HG02852 (cell line): ENCODE measurements around the gene SLC26A8.
"Not testable (repeated sequence)": the region's sequence is repeated elsewhere in the genome, so short reads cannot be mapped to it uniquely, and the experiment has no call there.

Experiments used
- ATAC-seq: cut with Tn5 transposase; IDR thresholded peaks from one replicate; pipeline ENCODE4 v1.9.1; 2021; ENCODE audit warnings: mild to moderate bottlenecking, moderate library complexity; ENCODE audit not compliant: unreplicated experiment

The SLC26A8 gene

DNA sequence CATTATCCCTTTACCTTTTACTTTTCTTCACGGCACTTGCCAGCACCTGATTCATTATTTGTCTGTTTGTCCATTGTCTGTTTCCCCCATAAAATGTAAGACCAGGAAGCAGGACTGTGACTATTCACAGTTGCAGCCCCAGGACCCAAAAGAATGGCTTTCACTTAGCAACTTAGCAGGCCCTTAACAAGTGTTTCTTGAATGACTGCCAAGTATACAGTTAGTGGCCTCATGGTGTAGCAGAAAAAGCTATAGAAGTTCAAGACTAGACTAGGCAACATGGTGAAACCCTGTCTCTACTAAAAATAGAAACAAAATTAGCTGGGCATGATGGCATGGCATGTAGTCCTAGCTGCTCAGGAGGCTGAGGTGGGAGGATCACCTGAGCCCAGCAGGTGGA, 4.3 kb downstream of the SLC26A8 start:
- no peak for ATAC-seq

DNA sequence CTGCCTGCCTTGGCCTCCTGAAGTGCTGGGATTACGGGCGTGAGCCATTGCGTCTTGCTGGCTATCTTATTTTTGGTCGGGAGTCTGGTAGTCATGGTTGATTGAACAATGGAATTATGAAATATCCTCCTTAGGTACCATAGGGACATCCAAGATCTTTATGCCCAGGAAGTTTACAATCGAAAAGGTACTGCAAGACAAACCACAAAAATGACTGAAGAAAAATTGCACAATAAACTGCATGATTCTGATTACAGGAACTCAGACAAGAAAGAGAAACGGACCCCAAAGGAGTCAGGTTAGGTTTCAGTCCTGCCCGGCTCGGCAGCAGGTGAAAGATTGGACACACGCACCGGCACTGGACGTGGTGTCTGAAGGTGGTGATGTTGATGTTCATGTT, 5.3 kb downstream of the SLC26A8 start:
- no peak for ATAC-seq

DNA sequence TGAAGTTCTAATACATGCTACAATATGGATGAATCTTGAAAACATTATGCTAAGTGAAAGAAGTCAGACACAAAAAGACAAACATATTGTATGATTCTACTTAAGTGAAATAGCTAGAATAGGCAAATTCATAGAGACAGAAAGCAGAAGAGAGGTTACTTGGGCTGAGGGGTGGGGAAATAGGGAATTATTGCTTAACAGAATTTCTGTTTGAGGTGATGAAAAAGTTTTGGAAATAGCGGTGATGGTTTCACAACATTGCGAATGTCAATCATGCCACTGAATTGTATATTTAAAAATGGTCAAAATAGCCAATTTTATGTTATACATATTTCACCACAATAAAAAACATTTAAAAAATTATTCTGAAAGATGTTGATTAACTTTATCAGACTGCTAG, 6.1 kb downstream of the SLC26A8 start:
- no peak for ATAC-seq

DNA sequence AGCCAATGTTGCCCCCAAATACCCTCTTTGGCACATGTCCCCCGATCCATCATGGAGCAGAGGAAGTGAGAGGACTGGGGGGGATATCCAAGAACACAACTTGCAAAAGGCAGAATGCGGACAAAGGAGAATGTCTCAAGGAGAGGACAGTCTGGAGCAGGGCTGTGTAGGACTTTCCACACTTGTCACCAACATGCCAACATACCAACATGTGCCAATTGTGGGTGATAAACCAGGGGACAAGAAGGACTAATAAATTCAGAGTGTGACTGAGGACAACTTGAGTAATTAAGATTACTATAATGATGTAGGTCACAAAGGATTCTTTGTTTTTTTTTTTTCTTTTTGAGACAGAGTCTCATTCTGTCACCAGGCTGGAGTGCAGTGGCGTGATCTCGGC, 8.8 kb downstream of the SLC26A8 start:
- no peak for ATAC-seq

DNA sequence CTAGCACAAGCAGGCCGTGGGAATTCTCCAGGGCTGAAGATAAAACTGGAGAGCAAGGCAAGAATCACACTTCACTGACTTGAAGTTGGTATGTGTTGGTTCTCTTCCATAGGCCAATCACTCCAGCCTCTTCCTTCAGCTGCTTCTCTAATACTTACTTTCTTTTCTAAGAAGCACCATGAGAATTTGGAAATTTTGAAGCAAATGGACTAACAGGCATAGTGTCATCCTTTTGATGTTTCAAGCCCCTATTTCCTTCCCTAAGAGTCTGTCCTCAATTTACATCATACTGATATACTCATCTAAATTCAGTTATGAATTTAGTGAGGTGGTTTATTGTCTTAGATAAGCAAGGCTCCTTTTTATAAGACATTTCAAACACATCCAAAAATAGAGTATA, 24.0 kb downstream of the SLC26A8 start:
- ATAC-seq: no peak

DNA sequence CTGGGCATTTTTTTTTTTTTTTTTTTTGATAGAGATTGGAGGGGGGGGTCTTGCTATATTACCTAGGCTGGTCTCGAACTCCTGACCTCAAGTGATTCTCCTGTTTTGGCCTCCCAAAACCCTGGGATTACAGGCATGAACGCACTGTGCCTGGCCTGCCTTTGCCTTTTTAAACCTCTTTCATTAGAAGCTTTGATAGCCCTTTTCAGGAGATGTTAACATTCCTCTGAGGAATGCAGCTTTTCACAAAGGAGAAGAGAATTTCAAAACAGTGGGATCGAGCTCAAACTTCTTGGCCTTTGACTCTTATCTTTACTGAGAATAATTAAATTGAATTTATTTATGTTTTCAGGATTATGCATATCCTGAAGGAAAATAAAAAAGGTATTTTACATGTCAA, 31.3 kb downstream of the SLC26A8 start:
- ATAC-seq: no peak

DNA sequence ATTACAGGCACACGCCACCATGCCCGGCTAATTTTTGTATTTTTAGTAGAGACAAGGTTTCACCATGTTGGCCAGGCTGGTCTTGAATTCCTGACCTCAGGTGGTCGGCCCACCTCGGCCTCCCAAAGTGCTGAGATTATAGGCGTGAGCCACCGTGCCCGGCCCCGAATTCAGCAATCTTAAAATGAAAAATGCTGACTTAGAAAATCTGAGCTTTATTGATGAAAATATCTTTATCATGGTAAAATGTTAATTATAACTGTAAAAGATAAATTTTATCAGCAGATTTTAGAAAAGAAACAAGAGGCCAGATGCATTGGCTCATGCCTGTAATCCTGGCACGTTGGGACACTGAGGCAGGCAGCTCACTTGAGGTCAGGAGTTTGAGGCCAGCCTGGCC, 36.4 kb downstream of the SLC26A8 start:
- not testable (repeated sequence) for ATAC-seq

DNA sequence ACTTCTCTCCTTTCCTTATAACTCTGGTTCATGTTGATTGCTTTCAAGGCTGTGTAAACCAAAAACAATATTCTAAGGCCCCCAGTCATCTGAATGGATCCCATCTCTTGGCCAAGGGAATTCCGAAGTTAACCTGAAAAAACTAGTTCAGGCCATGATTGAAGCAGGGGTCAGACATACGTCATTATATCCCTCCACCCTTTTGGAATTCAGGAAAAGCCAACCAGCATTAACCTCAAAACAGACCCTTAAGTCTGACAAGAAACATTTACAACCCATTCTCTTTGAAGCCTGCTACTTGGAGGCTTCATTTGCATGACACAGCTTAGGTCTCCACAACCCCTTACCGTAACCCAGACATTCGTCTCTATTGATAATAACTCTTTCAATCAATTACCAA, 39.7 kb downstream of the SLC26A8 start:
- ATAC-seq: no peak

DNA sequence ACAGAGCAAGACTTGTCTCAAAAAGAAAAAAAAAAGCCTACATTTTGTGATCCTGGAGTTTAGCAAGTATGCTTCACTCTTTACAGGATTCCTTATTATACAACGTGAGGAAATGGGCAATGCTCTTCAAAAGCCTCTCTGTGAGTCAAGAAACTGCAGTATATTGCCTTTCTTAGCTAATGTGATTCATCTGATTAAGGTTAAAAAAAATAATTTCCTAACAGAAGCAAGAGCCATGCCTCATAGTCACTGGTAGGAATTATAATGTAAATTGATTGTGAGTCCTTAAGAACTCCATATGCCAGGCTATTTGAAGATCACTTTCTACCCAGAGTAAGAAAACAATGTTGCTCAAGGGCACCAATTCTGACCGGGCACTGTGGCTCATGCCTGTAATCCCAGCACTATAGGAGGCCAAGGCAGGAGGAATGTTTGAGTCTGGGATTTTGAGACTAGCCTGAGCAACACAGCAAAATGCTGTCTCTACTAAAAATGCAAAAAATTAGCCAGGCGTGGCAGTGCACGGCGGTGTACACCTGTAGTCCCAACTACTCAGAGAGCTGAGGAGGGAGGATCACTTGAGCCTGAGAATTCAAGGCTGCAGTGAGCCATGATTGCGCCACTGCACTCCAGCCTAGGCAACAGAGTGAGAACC, 43.3 kb downstream of the SLC26A8 start:
- no peak for ATAC-seq

DNA sequence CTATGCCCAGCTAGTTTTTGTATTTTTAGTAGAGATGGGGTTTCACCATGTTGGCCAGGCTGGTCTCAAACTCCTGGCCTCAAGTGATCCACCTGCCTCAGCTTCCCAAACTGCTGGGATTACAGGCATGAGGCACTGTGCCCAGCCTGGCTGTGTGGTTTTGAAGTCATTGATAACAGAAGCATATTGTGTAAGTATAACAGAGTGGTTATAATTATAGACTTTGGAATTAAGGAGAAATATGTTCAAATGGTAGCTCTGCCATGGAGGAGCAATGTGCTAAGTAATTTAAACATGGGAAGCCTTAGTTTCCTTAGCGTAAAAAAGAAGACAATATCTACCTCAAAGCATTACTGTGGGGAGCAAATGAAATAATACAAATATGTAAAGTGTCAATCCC, 44.3 kb downstream of the SLC26A8 start:
- not testable (repeated sequence) for ATAC-seq

DNA sequence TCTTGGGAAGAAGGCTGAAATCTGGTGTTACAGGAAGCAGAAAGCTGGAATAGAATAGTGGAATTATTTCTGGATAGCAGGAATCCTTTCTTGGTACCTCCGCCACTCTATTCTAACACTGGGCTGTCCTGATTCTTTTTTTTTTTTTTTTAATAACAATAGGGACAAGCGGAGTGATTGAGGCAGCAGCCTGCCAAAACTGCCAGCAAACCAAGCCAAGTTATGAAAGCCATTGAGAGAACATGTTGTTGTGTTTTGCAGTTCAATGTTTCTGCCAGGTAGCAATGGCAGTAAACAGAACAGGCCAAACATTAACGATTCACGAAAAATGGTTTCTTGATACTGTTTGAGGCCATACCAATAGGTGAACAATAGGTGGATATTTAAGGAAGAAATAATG, 47.1 kb downstream of the SLC26A8 start:
- no peak for ATAC-seq

DNA sequence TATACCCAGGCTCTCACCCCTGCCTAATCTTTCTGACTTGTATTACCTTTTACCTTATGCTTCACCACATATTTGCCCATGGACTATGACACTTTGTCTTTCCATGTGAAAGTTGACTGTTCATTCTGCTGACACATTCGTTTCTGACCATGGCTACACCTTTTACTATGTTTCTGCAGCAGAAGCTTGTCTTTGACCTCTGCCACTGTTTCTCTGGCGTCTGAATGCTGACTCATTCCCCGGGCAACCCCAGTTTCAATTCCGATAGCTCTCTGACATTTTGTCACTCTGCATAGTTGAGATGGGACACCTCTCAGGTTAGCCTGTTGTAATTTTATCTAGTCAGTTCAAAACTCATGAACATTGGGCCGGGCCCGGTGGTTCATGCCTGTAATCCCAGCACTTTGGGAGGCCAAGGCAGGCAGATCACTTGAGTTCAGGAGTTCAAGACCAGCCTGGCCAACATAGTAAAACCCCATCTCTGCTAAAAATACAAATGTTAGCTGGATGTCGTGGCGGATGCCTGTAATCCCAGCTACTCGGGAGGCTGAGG, 50.7 kb downstream of the SLC26A8 start:
- peak; percentile 56 for ATAC-seq

DNA sequence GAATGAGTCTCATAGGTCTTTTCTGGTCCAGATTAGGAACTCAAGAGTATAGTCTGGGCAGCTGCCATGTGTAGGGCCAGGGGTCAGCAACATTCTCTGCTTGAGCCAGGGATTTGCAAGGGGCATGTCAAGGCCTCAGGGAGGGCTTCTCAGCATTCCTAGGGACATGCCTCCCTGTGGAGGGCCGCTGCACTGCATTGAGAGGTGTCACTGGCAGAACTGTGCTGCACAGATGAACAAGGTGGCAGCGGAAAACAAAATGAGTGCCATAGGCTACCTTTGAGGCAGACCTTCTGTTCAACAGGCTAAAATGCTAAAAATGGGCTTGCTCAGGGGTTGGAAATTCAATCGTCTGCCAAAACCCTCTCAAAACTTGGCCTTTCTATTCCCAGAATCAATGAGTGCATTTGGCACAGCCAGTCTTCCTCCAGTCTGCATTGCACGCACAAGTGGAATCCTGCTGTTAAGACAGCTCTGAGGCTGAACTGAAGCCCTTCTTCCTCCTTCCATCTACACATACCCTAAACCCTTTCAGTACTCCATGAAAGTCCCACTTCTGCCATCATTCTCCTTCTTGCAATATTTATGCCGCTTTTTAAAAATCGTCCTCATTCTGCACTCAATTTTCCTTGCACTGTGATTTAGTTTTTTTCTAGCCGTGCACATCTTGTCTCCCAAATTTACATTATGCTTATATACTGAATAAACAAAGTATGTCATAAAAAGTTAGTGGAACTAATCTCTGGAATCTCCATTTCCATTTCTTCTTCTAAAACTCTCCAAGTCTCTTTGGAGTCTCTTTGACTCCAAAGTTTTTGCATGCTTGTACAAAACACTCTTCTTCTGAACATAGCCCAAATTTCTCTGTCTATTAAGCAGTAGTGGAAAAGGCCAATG, 51.7 kb downstream of the SLC26A8 start:
- ATAC-seq: no peak

DNA sequence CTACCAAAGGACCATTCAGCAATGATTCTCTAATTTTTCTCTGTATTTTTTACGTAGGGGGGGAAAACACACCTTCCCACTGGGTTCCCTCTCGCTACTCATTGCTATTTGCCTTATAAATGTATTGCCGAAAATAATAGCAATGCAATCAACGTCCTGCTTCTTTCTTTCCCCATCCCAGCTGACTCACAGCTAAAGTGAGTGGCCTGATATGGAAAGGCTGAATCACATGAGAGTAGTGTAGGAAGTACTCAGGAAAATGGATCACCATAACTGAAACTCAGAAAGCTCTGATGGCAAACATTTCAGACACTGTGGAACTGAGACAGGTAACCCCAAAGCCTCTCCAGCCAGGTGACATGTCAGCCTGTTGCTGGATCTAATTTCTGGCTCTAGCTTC, 54.3 kb downstream of the SLC26A8 start:
- no peak for ATAC-seq

DNA sequence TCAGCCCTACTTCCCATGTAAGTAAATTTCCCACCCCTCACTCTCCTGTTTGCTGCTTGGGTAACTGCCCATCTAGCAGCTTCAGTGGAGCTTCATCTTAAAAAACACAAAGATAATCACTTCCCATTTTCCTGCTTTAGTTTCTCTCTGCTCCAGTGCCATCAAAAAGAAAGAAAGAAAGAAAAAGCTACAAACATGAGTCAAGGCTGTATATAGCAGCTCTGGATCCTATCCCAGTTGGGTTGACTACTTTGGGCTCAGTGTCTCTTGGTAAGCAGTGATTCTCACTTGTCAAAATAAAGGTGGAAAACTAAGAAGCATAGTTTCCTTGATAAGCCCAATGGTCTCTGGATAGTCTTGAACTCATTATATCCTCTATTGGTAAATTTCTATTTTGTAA, 54.8 kb downstream of the SLC26A8 start:
- no peak for ATAC-seq

DNA sequence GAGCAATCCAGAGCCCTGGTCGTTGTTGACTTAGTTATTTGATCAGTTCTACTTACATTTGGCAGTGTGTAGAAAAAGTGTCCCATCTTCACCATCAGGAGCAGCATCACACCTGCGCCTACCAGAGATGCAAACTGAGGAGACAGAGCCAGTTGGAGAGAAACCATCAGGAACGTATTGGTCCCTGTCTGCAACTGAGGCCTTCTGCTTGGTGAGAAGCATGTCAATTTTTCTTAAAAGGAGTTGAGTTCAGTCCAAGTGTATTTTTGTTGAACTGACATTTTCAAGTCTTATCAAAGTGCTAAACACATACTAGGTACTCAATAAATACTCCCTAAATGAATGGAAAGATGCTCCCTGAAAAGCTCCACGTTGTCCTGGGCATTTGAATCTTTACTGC, 55.6 kb downstream of the SLC26A8 start:
- no peak for ATAC-seq

DNA sequence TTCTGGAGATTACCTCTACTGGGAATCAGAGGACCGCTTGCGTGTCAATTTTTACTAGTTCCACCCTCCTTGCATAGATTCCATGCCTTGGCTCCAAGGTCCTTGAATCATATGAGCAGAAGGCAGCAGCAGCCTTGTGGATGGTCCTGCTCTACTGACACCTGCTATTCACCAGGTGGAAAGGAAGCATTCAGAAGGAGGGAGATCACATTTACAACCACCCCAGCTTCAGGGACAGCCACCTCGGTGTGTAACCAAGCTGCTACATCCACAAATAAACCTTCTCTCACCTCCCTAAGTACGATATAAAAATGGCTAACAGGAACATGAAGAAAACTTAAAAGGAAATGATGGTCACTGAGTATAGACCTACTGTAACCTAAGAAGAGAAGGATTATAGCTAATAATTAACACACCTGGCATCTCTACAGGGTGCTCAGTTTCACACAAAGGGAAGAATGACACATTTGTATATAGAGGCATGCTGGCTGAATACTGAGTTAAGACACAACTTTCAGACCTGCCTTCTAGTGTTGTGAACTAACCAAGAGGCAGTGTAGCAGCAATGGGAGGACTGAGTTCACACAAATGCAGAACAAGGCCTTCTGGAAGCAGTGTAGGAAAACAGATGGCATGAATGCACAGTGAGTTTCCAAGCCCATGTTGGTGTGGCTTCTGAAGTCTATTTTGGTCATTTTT, 57.2 kb downstream of the SLC26A8 start:
- no peak for ATAC-seq

DNA sequence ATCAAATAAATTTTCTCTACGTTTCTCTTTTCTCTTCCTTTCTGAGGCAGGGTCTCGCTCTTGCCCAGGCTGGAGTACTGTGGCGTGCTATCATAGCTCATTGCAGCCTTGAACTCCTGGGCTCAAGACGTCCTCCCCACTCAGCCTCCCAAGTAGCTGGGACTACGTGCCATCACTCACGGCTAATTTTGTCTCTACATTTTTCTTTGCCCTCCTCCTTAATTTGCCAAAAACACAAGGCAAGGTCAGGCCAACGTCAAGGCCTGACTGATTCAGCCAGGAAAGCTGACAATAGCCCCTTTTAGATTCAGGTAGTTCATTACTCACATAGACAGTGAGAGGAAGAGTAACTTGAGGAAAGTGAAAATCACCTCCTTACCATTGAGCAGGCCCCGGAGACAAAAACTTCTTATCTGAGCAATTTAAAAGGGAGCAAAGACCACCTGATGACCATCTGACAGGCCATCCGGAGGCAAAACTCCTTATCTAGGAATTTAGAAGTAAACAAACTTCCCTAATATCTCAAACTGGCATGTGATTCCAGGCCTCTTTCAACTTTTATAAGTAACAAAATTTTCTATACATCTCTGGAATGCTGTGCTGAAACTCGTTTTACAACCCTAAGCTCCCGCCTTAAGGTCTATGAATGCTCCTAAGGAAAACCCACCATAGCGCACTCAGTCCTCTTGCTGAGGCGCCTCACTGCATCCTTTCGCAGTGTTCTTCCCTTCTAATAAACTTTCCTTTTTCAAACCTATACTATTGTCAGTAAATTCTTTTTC, 61.5 kb downstream of the SLC26A8 start:
- ATAC-seq: no peak

DNA sequence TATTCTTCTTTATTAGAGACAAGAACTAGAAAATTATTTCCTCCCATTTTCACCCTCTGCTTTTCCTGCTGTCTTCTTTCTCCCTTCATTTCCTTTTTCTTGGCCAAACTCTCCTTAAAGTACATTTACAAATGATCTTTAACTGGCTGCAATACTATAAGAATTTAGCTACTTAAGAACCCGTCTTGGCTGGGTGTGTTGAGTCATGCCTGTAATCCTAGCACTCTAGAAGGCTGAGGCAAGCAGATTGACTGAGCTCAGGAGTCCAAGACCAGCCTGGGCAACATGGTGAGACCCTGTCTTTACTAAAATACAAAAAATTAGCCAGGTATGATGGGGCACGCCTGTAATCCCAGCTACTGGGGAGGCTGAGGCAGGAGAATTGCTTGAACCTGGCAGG, 64.3 kb downstream of the SLC26A8 start:
- no peak for ATAC-seq

DNA sequence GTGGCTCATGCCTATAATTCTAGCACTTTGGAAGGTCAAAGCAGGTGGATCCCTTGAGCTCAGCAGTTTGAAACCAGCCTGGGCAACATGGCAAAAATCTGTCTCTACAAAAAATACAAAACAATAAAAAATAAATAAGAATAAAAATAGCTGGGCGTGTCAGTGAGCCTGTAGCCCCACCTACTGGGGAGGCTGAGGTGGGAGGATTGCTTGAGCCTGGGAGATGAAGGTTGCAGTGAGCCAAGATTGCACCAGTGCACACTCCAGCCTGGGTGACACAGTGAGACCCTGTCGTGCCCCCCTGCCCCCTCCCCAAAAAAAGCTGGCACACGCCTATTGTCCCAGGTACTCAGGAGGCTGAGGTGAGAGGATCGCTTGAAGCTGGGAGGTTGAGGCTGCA, 68.5 kb downstream of the SLC26A8 start:
- no peak for ATAC-seq

DNA sequence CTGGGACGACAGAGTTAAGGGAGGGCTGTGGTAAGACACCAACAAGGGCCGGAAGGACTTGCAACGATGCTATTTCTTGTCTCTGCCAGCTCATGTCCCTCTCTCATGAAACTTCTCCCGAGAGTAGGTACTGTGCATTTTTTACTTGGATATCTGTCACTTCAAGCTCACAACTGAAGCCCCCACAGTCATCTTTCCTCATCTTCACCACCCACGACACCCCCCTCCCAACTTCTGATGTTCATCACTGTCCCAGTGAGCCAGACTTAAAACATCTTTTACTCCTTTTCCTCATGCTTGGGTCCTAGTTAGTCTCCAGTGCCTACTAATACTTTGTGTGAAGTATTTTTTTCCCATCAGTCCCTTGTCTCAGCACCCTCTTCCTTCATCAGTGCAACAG, 68.9 kb downstream of the SLC26A8 start:
- ATAC-seq: no peak
